Suppressor macrophage (primary cell): ENCODE data around the gene LRPAP1.
"Not testable (repeated sequence)": the region's sequence is repeated elsewhere in the genome, so short reads cannot be mapped to it uniquely, and the experiment has no call there.

Experiments
- DNase-seq, 4 experiments: peaks; one replicate each; pipeline ENCODE4 v3.0.0-alpha.2; 2020 to 2022

The LRPAP1 gene

DNA sequence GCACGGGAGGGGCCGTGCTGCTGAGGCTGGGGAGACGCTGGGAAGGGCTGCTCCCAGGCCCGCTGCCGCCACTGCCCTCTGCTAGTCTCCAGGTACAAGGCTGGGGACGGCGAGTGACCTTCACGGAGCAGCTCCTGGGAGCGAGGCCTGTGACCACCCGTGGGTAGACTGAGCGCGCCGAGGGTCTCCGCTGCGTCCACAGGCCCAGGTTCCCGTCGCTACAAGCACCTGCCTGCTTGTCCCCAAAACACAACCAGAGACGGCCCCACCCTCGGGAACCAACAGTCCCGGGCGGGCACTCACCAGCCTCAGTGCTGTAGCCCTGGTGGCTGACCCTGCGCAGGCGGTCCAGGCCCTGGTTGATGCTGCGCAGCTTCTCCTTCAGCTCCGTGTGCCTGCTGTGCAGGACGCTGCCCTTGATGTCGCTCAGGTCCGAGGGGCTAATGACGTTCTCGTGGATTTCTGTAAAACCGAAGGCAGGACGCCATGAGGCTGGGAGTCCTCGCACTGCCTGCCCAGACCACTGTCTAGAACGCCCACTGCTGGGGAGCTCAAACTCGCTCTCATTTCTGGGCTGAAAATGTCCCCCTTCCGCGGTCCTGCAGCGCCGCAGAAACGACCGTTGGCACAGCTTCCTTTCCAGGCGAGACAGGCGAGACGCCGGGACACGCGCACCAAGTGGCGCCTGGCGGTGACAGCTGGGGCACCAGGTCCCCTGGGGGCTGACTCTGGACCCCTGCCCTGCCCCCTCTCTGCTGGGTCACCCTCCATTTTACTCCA is 14.3 kb downstream of the LRPAP1 start:
- DNase-seq = no peak

DNA sequence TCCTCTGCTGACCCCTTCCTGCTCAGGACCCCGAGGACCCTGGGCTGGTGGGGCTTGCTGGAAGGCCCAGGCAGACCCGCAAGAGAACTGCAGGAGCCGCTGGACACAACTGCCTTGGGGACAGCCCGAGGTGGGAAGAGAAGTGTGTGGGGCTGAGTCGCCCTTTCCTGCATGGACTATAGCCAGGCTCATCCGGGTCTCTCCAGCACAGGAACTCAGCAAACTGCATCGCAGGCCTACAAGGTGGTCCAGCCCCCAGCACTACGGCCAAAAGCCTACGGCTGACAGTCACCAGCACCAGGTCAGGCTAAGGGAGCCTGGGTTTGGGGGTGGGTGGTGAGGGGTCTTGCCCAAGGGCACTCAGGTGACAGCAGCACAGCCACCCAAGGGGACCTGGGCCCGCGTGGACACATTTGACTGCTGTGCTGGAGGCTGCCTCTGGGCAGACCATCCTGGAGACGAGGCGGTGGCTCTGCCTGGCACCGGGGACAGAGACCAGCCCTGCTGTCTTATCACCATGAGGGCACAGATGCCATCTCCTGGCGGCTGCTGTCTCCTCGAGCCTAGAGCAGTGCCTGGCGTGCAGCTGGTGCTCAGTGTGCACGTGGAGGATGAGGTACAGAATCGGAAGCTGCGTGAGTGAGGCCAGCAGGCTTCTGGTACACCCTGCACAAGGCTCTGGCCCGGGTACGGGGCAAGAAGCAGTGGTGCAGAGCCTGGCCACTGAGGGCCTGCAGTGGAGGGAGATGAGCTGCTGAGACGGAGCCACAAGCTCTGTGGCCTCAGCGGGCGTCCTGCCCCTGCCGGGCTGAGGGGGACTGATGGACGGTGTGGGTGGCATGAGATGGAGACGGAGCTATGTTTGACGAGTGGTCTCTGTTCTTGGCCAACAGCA is 15.1 kb downstream of the LRPAP1 start:
- DNase-seq = no peak

DNA sequence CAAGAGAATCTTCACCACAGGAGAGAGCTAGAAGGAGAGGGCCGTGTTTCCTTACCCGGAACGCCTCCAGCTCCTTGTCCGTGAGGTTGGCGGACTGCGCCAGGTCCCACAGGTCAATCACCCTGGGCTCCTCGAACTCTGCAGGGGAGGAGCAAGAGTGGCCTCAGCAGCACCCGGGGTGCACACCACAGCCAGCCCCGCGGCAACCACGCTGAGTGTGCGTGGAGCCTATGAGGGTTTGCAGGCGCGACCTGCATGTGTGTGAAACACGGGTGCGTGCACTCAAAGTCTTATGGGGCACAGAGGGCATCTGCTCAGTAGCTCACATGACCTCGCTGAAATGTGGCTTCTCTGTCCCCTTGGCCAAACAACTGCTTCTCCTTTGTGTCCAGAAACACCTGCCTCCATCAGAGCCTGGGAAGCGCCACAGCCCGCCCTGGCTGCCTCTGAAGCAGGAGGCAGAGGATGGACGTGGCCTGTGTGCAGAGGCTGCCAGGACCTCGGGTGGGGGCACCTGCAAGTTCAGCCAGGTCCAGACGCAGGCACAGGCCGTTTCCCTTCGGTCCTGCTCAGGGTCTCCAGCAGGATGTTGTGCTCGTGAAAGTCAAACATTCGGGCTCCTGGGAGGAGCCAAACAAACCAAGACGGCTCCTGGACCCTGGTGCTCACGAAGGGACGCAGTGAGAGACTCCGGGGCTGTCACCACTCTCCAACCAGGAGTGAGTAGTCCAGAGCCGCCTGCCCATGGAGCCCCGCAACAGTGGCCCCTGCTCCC is 16.0 kb downstream of the LRPAP1 start:
- no peak for DNase-seq

DNA sequence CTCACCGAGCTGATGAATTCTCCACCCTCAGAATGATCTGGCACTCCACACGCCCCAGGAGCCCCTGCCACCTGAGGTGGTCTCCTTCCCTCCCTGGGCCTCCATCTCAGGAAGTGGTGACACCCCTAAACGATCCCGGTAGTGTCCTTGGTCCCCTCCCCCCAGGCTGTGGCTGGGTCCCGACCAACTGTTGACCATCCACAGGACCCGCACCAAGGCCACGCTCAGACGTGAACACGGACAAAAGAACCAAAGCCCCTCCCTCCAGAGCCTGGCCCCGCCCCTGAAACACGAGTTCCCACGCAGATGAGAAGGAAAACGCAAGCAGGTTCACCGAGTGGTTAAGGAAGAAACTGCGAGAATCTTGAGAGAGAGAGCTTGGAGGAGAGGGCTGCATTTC is 16.6 kb downstream of the LRPAP1 start:
- no peak for DNase-seq

DNA sequence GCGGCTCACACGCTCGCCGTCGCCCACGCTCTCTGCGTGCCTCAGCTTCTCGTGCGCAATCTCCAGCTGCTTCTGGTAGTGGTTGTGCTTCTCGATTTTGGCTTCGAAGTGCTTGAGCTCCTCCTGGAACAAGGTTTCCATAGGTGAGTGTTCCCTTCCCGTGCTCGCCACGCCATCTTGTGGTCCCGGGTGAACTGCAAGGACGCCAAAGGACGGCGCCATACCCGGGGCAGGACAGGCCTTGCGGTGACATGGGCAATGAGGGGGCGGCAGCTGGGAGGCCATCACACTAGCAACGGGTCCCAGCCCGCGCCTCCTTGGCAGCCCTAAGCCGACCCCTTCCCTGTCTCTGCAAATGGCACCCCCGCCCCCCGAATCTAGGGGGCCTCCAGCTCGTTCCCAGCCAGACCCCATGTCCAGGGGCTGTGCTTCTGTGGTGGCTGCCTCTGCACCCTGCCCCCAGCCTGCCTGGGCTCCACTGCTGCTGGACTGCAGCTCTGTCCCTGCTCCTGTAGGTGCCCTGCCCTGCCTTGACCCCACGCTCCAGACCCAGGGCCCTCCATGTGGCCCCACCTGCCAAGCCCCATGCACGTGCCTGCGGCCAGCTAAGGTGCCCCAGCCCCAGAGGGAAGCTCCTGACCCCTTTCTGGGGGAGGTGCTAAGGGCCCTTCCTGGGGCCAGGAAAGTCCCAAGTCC is 17.3 kb downstream of the LRPAP1 start:
- DNase-seq = no peak

DNA sequence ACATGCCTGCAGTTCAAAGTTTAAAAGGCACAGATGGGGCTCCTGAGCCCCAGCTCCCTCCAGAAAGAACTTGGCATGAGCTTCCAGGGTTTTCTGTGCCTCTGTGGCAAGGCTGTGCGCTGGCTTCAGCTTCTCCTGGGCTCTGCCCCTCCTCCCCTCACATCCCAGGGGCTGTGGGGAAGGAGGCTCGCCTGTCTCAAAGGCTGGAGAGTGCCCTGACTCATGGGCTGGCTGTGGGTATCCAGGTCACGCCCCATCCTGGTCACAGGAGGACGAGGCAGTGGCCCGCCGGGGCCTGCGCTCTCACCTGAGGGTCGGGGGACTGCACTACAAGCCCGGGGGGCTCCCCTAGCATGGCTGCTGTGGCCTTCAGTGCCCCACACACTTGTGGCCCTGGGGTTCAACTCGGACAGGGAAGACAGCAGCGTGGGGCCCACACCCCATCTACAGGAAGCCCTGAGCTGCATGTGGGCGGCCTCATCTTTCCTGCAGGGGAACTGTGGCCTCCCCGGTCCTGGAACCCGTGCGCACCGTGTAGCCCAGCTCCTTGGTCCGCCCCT is 17.9 kb downstream of the LRPAP1 start:
- DNase-seq = no peak

DNA sequence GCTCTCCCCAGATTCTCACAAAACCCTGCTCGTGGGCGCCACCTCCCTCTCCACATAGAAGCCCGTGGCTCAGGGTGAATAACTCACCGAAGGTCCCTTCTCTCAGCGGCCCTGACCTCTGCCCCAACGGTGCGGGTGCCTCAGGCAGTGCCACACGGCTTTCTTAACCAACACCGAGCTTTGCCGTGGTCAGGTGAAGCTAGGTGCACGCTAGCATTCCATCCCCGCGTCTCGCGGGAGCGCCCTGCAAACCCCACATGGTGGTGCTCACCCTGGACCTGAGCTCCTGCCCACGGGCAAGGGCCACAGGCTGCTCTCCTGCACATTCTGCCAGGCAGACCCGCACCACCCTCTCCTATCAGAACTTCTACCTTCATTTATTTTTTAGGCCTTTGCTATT is 18.4 kb downstream of the LRPAP1 start:
- no peak for DNase-seq

DNA sequence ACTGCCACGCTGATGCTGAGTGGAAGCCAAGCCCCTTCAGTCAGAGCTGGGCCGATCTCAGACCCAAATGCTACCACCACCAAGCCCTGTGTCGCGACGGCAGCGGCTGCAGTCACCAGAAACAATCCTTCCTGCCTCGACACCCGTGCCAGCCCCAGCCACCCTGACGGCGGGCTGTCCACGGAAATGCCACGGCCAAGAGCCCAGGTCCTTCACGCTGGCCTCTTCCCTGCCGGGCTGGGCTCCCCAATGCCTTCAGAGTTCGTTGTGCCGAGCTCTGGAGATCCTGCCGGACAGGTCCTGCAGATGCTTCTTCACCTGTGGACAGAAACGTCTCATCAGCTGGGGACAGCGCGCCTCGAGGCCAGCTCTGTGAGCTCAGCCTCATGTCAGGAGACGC is 19.5 kb downstream of the LRPAP1 start:
- no peak for DNase-seq

DNA sequence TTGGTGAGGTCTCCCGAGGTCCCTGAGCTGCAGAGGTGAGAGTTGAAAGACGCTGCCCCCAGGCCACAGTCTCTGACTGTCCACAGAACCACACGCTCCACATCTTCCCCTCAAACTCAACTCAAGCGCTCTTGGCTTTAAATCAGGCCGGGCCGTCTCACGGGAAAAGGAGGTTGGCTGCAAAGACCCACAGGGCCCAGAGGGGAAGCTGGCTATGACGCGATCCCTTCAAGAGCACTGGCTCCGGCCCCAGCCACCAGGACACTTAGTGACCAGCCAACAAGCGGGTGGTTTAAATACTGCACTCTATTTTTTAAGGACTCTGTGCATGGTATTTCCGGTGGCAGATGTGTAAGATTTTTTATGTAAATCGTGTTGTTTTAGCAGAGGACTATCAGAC is 19.9 kb downstream of the LRPAP1 start:
- DNase-seq = no peak

DNA sequence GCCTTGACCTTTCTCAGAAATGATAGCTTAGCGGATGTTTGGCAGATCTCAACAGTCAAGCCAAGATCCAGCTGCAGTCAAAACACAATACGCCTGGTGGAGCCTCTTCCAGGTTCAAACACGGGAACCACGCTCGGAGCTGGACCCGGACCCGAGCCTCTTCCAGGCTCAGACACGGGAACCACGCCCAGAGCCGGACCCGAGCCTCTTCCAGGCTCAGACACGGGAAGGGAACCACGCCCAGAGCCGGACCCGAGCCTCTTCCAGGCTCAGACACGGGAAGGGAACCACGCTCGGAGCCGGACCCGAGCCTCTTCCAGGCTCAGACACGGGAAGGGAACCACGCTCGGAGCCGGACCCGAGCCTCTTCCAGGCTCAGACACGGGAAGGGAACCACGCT is 20.6 kb downstream of the LRPAP1 start:
- DNase-seq = not testable (repeated sequence)

DNA sequence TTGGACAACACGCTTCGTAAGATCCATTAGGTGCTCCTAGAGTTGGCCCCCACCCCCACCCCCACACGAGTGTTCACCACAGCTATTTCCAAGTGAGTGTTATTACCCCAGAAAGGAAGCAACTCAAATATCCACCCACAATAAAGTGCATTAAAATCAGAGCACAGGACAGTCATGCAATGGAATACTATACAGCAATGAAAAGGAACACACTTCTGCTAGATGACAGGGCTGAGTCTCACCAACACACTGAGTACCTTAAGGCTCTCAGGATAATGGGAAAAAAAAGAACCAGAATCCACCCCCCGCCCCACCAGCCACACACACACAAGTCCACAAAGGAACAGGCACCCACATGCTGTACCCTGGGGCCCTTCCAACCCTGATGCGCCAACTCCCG is 21.0 kb downstream of the LRPAP1 start:
- DNase-seq = no peak

DNA sequence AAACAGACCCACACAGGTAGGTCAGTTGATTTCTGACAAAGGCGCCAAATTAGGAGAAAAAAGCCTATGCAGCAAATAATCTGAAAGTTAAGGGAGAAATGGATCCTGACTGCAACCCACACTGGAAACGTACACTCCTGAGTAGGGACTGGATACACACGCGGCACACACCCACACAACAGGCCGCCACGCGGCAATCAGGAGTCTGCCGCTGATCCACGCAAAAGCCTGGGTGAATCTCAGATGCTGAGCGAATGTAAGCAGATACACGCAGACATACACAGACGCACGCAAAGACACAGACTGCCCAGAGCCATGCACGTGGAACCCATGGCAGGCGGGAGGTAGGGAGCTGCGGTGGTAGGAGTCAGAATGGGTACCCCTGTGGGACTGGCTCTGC is 21.7 kb downstream of the LRPAP1 start:
- no peak for DNase-seq

DNA sequence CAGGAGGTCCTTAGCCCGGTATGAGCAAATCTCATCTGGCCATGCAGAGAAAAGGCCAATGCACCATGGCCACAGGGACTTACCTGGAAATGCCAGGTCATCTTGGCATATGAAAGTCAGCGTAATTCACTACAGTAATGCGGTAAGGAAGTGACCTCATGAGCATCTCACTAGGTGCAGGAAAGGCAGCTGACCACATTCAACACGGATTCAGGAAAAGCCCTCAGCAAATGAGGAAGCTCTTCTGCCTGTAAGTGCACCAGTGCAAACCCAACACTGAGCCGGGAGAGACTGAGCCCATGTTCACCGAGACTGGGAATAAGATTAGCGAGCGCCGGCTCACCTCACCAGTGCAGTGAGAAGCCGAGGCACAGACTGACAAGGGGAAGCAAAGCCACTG is 23.7 kb downstream of the LRPAP1 start:
- peak in 2 of 4 experiments; percentile 20 to 72 for DNase-seq

DNA sequence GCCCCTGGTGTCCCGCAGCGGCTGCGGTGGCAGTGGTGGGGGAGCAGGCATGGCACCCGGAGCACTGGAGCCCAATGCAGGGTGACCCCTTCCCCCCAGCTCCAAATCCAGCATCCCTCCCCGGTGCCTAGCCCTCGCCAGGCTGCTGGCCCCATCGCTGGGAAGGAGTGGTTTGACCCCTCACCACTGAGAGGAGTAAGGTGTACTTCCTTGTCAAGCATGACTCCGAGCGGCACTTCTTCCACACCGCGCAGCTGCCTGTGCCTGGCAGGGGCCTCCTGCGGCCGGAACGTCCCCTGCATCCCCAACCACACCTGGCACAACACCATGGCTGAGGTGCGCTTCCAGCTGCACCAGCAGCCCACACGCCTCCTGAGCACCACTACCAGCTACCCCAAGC is 27.0 kb downstream of the LRPAP1 start:
- DNase-seq = no peak

DNA sequence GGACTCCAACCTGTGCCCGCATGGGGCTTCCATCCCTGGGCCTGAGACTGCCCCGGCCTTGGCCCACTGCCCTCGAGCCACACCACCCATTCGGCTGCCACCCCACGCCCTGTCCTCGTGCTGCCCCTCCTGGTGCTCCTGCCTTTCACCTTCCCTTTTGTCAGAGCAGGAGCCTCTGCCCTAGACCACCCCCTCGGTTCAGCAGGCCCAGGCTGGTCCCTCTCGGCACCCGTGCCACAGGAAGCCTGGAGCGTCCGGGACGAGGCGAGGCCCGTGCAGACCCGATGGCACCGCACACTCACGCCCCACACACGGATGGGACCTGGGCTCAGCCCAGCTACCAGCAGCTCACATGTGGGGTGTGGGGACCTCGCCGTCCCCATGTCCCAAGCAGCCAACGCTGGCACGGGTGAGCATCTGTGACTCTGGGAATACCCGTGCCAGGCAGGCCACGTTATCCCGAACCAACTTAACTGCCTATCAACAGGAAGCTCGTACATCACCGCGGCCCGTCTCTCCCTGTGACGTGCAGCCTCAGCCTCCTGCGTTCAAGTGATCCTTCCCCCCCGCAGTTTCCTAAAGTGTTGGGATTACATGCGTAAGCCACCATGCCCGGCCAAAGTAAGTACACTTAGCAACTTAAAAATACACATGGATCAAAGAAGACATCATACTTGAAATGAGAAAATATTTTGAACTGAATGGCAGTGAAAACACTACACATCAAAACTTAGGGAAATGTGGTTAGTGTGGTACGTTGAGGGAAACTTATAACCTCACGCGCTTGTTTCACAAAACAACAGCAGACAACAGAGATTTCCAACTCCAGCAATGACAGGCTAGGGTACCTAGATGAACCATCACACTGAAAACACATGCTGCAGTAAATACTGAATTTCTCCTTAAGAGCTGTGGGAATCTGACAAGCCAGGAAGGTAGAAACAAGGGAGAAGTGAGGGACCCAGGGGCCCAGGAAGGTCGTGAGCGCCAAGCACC is 29.0 kb downstream of the LRPAP1 start:
- DNase-seq = no peak

DNA sequence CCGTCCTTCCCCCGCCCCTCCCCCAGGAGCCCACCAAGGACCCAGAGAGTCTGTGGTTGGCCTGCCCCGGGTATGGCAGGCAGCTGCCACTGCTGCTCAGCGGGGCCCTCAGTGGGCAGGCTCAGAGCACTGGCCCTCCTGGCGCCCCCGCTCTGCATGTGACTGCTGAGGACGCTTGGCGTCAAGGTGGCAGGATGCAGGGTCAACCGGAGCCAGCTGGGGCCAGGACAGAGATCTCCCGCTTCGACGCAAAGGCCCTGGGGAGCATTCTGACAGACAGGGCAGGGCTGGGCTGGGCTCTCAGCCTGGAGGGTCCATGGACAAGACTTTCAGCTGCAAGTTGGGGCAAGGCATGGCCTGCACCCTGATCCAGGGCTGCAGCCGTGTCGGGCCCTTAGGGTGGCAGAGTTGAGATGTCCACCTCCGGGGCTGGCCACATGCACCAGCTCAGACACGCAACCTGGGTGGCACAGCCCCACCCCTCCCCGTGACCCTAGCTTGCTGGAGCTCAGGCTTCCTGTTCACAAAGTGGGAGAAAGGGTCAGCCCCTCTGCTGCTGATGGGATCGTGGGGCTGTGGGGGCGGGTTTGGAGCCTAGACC is 30.3 kb downstream of the LRPAP1 start:
- DNase-seq = peak in 1 of 4 experiments; percentile 22

DNA sequence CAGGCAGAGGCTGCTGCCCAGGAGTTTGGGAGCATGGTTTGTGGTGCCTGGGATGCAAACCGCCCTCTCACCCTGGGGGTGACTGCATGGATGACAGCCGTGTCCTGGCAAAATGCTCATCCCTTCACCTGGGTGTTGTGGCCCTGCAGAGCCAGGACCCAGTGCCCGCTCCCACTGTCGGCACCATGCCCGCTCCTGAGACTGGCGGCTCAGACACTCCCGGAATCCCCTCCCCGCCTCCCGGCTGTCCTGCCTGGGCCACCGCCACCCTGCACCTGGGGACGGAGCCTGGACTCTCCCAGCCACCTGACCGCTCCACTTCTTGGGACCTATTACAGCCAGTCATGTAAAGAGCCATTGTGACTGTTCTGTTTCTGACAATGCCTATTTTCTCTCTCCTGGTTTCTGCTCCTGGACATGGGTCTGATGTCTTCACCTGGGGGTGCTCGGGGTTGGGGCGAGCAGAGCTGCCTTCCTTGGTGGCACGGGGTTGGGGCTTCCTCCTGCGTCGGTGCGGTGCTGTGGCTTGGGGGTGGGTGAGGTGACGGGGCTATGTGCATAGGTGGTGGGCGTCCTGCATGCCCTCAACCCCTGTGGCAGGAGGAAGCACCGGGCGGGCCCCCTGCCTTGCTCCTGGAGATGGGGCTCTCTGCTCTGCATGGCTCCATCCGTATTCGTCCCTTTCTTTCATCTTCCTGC is 30.9 kb downstream of the LRPAP1 start:
- no peak for DNase-seq

DNA sequence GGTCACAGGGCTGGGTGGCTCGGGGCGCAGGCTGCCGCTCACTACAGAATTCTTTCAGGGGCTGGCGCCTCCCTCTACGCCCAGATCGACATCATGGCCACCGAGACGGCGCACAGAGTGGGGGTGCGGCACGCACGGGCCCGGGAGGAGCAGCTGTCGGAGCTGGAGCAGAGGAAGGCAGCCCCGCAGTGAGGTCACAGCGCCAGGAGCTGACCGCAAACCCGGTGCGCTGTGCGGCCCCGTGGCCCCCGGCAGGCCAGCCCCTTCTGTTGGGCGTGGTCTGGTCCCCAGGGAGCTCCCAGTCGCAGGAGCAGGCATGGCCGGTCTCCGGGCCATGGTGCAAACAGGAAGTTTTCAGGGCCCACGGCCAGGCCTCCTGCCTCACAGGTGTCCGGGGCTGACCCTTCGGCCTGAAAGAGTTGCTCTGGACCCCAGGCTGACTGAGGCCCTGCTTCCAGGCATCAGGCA is 31.6 kb downstream of the LRPAP1 start:
- no peak for DNase-seq

DNA sequence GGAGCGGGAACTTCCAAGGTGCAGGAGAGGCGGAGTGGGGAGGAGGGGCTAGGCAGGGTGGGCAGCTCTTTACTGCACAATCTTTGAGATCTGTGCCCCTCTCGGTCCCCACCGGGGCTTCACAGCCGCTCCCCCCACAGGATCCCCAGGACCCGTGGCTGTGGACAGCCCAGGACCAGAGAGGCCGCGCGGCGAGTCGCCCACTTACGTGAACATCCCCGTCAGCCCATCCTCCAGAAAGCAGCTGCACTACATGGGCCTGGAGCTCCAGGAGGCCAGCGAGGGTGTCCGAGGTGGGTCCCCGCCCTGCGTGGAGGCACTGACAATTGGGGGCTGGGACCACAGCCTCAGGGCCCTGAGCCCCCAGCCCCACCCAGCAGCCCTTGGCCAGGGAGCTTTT is 32.1 kb downstream of the LRPAP1 start:
- DNase-seq = no peak

DNA sequence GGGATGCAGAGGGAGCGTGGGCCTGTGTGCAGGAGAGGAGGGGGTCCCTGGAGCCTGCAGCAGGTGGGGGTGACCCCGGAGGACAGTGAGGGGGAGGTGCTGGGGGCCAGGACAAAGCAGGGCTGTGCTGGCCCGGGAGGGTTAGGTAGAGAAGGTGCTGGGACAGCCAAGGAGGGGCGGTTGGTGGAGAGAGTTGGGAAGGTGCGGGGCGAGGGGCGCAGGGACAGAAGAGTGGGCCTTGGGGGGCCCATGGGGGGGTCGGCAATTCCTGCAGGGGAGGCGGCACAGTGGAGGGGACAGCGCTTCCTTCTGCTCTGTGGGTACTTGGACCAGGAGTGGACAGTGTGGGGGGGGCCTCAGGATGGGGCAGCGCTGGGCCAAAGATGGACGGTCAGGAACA is 32.5 kb downstream of the LRPAP1 start:
- no peak for DNase-seq
